Hepatocyte (in vitro differentiated cells): ENCODE results near the gene DLG2. TPM values are rescaled to one million over a fixed set of nuclear protein-coding genes. Genes with fewer than 3 reads are reported as not detected.

Source experiments
- DNase-seq: peaks from one replicate; pipeline ENCODE4 v3.0.0-alpha.2; 2016; ENCODE audit warnings: low spot score
- H2AFZ ChIP-seq: fragments of 200-600 bp; sonication (generic); 2 replicates; pipeline ENCODE4 v1.6.0; 2016; ENCODE audit warnings: antibody characterized with exemption, mild to moderate bottlenecking
- H3K27ac ChIP-seq: fragments of 200-600 bp; sonication (generic); 2 replicates; pipeline ENCODE4 v1.5.1; 2016; ENCODE audit warnings: mild to moderate bottlenecking
- H3K27me3 ChIP-seq: fragments of 200-600 bp; sonication (generic); 2 replicates; pipeline ENCODE4 v1.6.1; 2016
- H3K36me3 ChIP-seq: fragments of 200-600 bp; sonication (generic); replicated peaks from 2 replicates; pipeline ENCODE4 v1.5.1; 2016; ENCODE audit warnings: low read depth; ENCODE audit not compliant: insufficient read depth
- H3K4me1 ChIP-seq: fragments of 200-600 bp; sonication (generic); 2 replicates; pipeline ENCODE4 v1.5.1; 2016; ENCODE audit warnings: mild to moderate bottlenecking, moderate library complexity; ENCODE audit not compliant: insufficient read depth
- H3K4me2 ChIP-seq: fragments of 200-600 bp; sonication (generic); 2 replicates; pipeline ENCODE4 v1.6.0; 2016
- H3K4me3 ChIP-seq: fragments of 200-600 bp; sonication (generic); 2 replicates; pipeline ENCODE4 v1.5.1; 2016; ENCODE audit warnings: mild to moderate bottlenecking
- H3K79me2 ChIP-seq: fragments of 200-600 bp; sonication (generic); 2 replicates; pipeline ENCODE4 v1.6.0; 2017; ENCODE audit warnings: mild to moderate bottlenecking
- H3K9me2 ChIP-seq: fragments of 200-600 bp; sonication (generic); replicated peaks from 2 replicates; pipeline ENCODE4 v1.6.0; 2017; ENCODE audit warnings: mild to moderate bottlenecking; ENCODE audit not compliant: insufficient read depth
- H3K9me3 ChIP-seq: fragments of 200-600 bp; sonication (generic); 2 replicates; pipeline ENCODE4 v1.5.1; 2016; ENCODE audit warnings: low read depth, mild to moderate bottlenecking
- H4K20me1 ChIP-seq: fragments of 200-600 bp; sonication (generic); 2 replicates; pipeline ENCODE4 v1.6.0; 2016; ENCODE audit warnings: mild to moderate bottlenecking; ENCODE audit not compliant: insufficient read depth, poor library complexity, severe bottlenecking
- CTCF ChIP-seq: fragments of 200-600 bp; sonication (generic); IDR thresholded peaks from 2 replicates; pipeline ENCODE4 v1.5.1; 2016; ENCODE audit warnings: antibody characterized with exemption, mild to moderate bottlenecking; ENCODE audit not compliant: poor library complexity
- EZH2 ChIP-seq: fragments of 200-600 bp; sonication (generic); IDR thresholded peaks from 2 replicates; pipeline ENCODE4 v1.6.1; 2016; ENCODE audit warnings: antibody characterized with exemption, mild to moderate bottlenecking, borderline replicate concordance
- EZH2phosphoT487 ChIP-seq: fragments of 200-600 bp; sonication (generic); IDR thresholded peaks from one replicate; pipeline ENCODE4 v1.6.1; 2018; ENCODE audit warnings: antibody characterized with exemption, mild to moderate bottlenecking, low read depth, moderate library complexity; ENCODE audit not compliant: unreplicated experiment, severe bottlenecking
- WGBS: methylation state at CpG from one replicate; pipeline ENCODE4 v1.1.6; 2016; ENCODE audit warnings: low lambda C conversion rate; ENCODE audit errors: missing lambda C conversion rate; 5-methylcytosine and 5-hydroxymethylcytosine counted together
- polyA plus RNA-seq: library from polyadenylated mRNA; unstranded; fragments of >200 nt; fragmentation: Nextera tagmentation; extraction: Ambion mirVana; gene quantifications from 2 replicates; pipeline ENCODE4 v1.2.1, GENCODE V29; 2016
- total RNA-seq: library from RNA; depleted of rRNA; stranded (reverse); fragments of >200 nt; gene quantifications from 2 replicates; pipeline ENCODE4 v1.2.3, GENCODE V29; 2014

Gene DLG2
- total and polyA plus RNA-seq, 2 experiments from 2014 or later = 2.6 to 6.8 TPM

GRCh38 chr11:83938148-83938547 lies 1689.0 kb downstream of the DLG2 start:
- no peaks in the 10 kb centered on the region for H3K9me2 ChIP-seq
- no peak overlapping the region for H3K4me2 ChIP-seq
- H4K20me1 ChIP-seq = no peaks in the 10 kb centered on the region
- no peak overlapping the region for H3K4me3 ChIP-seq
- WGBS = 45% methylated on average over 1 of the region's 1 CpG
- H3K4me1 ChIP-seq = no peaks in the 10 kb centered on the region
- TF ChIP-seq EZH2phosphoT487 = no peak
- no peaks in the 10 kb centered on the region for H3K79me2 ChIP-seq
- DNase-seq = no peak
- no peaks in the 10 kb centered on the region for H3K27me3 ChIP-seq
- no peak overlapping the region for H3K27ac ChIP-seq
- no peaks in the 10 kb centered on the region for H3K9me3 ChIP-seq
- no peak overlapping the region for H2AFZ ChIP-seq
- H3K36me3 ChIP-seq = no peaks in the 10 kb centered on the region

- Histone ChIP-seq H3K4me3 (no peak overlapping the region), H3K4me2 (no peak overlapping the region), H2AFZ (no peak overlapping the region), H3K36me3 (no peaks in the 10 kb centered on the region), H3K9me3 (no peaks in the 10 kb centered on the region), H3K4me1 (no peaks in the 10 kb centered on the region), H3K27me3 (no peaks in the 10 kb centered on the region), H4K20me1 (no peaks in the 10 kb centered on the region), H3K9me2 (no peaks in the 10 kb centered on the region), H3K79me2 (no peaks in the 10 kb centered on the region), H3K27ac (no peak overlapping the region)
- DNase-seq = no peak
- 83% methylated on average over 3 of the region's 3 CpGs for whole genome bisulfite sequencing
- TF ChIP-seq EZH2phosphoT487 = no peak
- no peak for TF ChIP-seq EZH2
- no peak for TF ChIP-seq CTCF
Measured at GRCh38 chr11:83933008-83933407, 1694.1 kb downstream of the DLG2 start.

GRCh38 chr11:83927422-83927821 lies 1699.7 kb downstream of the DLG2 start:
- Histone ChIP-seq H3K79me2 (no peaks in the 10 kb centered on the region), H3K4me1 (no peaks in the 10 kb centered on the region), H3K27me3 (no peaks in the 10 kb centered on the region), H3K4me2 (no peak overlapping the region), H3K9me3 (no peaks in the 10 kb centered on the region), H3K9me2 (no peaks in the 10 kb centered on the region), H2AFZ (no peak overlapping the region), H3K4me3 (no peak overlapping the region), H3K27ac (no peak overlapping the region), H3K36me3 (no peaks in the 10 kb centered on the region), H4K20me1 (no peaks in the 10 kb centered on the region)
- TF ChIP-seq EZH2phosphoT487 (no peak), EZH2 (no peak), CTCF (no peak)
- no peak for DNase-seq
- WGBS = 97% methylated on average over 1 of the region's 1 CpG

GRCh38 chr11:83924795-83925542 lies 1702.2 kb downstream of the DLG2 start:
- Histone ChIP-seq H3K4me1 (no peaks in the 10 kb centered on the region), H3K9me3 (no peaks in the 10 kb centered on the region), H3K36me3 (no peaks in the 10 kb centered on the region), H3K27me3 (no peaks in the 10 kb centered on the region), H4K20me1 (no peaks in the 10 kb centered on the region), H2AFZ (no peak overlapping the region), H3K4me2 (no peak overlapping the region), H3K79me2 (no peaks in the 10 kb centered on the region), H3K4me3 (no peak overlapping the region), H3K9me2 (no peaks in the 10 kb centered on the region), H3K27ac (no peak overlapping the region)
- TF ChIP-seq EZH2phosphoT487 (no peak), CTCF (no peak), EZH2 (no peak)
- no peak for DNase-seq
- 75% methylated on average over 6 of the region's 6 CpGs for WGBS
